IMR-90 (cell line): ENCODE data around the gene LRP5. TPM values are rescaled to one million over a fixed set of nuclear protein-coding genes. Genes with fewer than 3 reads are reported as not detected.

Experiments
- ATAC-seq: fragments of 200-7000 bp; cut with Tn5 transposase; 2 replicates; pipeline ENCODE4 v1.9.1; 2020; ENCODE audit warnings: low read depth, mild to moderate bottlenecking, moderate library complexity
- BruUV-seq: library from RNA; stranded (reverse); fragments of 400-500 nt; replicated peaks from 2 replicates; lab custom pipeline; 2021; lab: Mats Ljungman, UMichigan
- CTCF ChIA-PET: fragments of 300-600 bp; formaldehyde crosslinking; extraction: SDS; loops from one replicate; lab custom pipeline; 2021; ENCODE audit warnings: antibody characterized with exemption; lab: Yijun Ruan, JAX
- POLR2A ChIA-PET: fragments of 300-600 bp; sonication (Branson Sonifier 250); formaldehyde crosslinking; loops from one replicate; lab custom pipeline; 2022; ENCODE audit warnings: antibody characterized with exemption; ENCODE audit not compliant: unreplicated experiment; lab: Charles Lee
- DNase-seq: peaks from one replicate; pipeline ENCODE4 v3.0.0; 2013
- H2AFZ ChIP-seq: replicated peaks from 2 replicates; pipeline ENCODE3; 2013; ENCODE audit warnings: low read length, mild to moderate bottlenecking; ENCODE audit not compliant: poor library complexity
- H2AK5ac ChIP-seq: 2 replicates; pipeline ENCODE4 v1.6.1; 2013; ENCODE audit warnings: low read depth, low read length, inconsistent platforms
- H2AK9ac ChIP-seq: replicated peaks from 2 replicates; pipeline ENCODE3; 2013; ENCODE audit warnings: mild to moderate bottlenecking, low read depth, low read length, moderate library complexity; ENCODE audit not compliant: poor library complexity
- H2BK120ac ChIP-seq: 2 replicates; pipeline ENCODE4 v1.6.1; 2013; ENCODE audit warnings: low read depth, low read length, inconsistent platforms
- H2BK15ac ChIP-seq: 3 replicates; pipeline ENCODE4 v1.6.1; 2013; ENCODE audit warnings: low read depth, low read length, inconsistent platforms
- H2BK20ac ChIP-seq: 2 replicates; pipeline ENCODE4 v1.6.1; 2013; ENCODE audit warnings: low read depth, mild to moderate bottlenecking, inconsistent platforms, low read length, moderate library complexity
- H2BK5ac ChIP-seq: 2 replicates; pipeline ENCODE4 v1.6.1; 2013; ENCODE audit warnings: mild to moderate bottlenecking, low read depth, low read length, inconsistent platforms; ENCODE audit not compliant: poor library complexity, severe bottlenecking
- H3K14ac ChIP-seq: replicated peaks from 2 replicates; pipeline ENCODE4 v1.6.1; 2013; ENCODE audit warnings: low read depth, low read length, inconsistent platforms
- H3K18ac ChIP-seq: 2 replicates; pipeline ENCODE4 v1.6.1; 2013; ENCODE audit warnings: low read depth, low read length, control low read depth
- H3K23ac ChIP-seq: 2 replicates; pipeline ENCODE4 v1.6.1; 2013; ENCODE audit warnings: low read depth, low read length, inconsistent platforms
- H3K27ac ChIP-seq: 2 replicates; pipeline ENCODE4 v1.5.1; 2013; ENCODE audit warnings: mild to moderate bottlenecking, control low read depth, low read length; ENCODE audit not compliant: insufficient read depth
- H3K27me3 ChIP-seq: 2 replicates; pipeline ENCODE4 v1.6.1; 2013; ENCODE audit warnings: low read length; ENCODE audit not compliant: control insufficient read depth, insufficient read depth
- H3K36me3 ChIP-seq: 2 replicates; pipeline ENCODE4 v1.6.1; 2013; ENCODE audit warnings: low read length, mixed read lengths; ENCODE audit not compliant: control insufficient read depth, insufficient read depth
- H3K4ac ChIP-seq: 2 replicates; pipeline ENCODE4 v1.6.1; 2013; ENCODE audit warnings: low read depth, low read length, inconsistent platforms
- H3K4me1 ChIP-seq: 2 replicates; pipeline ENCODE4 v1.6.1; 2013; ENCODE audit warnings: low read length, mixed read lengths; ENCODE audit not compliant: control insufficient read depth, insufficient read depth
- H3K4me2 ChIP-seq: 2 replicates; pipeline ENCODE4 v1.6.1; 2013; ENCODE audit warnings: low read depth, mild to moderate bottlenecking, control low read depth, low read length, moderate library complexity
- H3K4me3 ChIP-seq: 2 replicates; pipeline ENCODE4 v1.5.1; 2013; ENCODE audit warnings: low read depth, mild to moderate bottlenecking, control low read depth, low read length, moderate library complexity; ENCODE audit not compliant: insufficient read depth
- H3K56ac ChIP-seq: 2 replicates; pipeline ENCODE4 v1.6.1; 2013; ENCODE audit warnings: low read length, inconsistent platforms; ENCODE audit not compliant: insufficient read depth; ENCODE audit errors: extremely low read depth
- H3K79me1 ChIP-seq, 2 experiments: 2 replicates each; pipeline ENCODE4 v1.6.1; 2013; ENCODE audit warnings: low read length in 2 of 2, inconsistent platforms in 1 of 2, low read depth in 1 of 2
- H3K9ac ChIP-seq: 2 replicates; pipeline ENCODE4 v1.6.1; 2013; ENCODE audit warnings: low read depth, low read length, control low read depth
- H3K9me1 ChIP-seq: 2 replicates; pipeline ENCODE4 v1.6.1; 2013; ENCODE audit warnings: low read length, inconsistent platforms; ENCODE audit not compliant: insufficient read depth
- H3K9me3 ChIP-seq: 2 replicates; pipeline ENCODE4 v1.6.1; 2013; ENCODE audit warnings: low read length; ENCODE audit not compliant: control insufficient read depth, insufficient read depth
- H4K20me1 ChIP-seq: 2 replicates; pipeline ENCODE4 v1.6.1; 2013; ENCODE audit warnings: low read length, inconsistent platforms; ENCODE audit not compliant: insufficient read depth
- H4K5ac ChIP-seq: 2 replicates; pipeline ENCODE4 v1.6.1; 2013; ENCODE audit warnings: mild to moderate bottlenecking, low read depth, low read length, control low read depth
- H4K8ac ChIP-seq, 2 experiments: 2 replicates each; pipeline ENCODE4 v1.6.1; 2013; ENCODE audit warnings: low read depth in 2 of 2, low read length in 2 of 2, control low read depth in 1 of 2, inconsistent platforms in 1 of 2
- H4K91ac ChIP-seq: 2 replicates; pipeline ENCODE4 v1.6.1; 2013; ENCODE audit warnings: low read depth, low read length, inconsistent platforms; ENCODE audit not compliant: insufficient read depth
- BHLHE40 ChIP-seq: fragments of 150-350 bp; IDR thresholded peaks from 2 replicates; pipeline ENCODE4 v1.6.1; 2016; ENCODE audit warnings: mild to moderate bottlenecking, low read depth, low read length
- CEBPB ChIP-seq: IDR thresholded peaks from 2 replicates; pipeline ENCODE4 v1.6.1; 2012; ENCODE audit warnings: low read depth, low read length, improper control_type of control experiment
- CHD1 ChIP-seq: IDR thresholded peaks from 2 replicates; pipeline ENCODE4 v1.6.1; 2012; ENCODE audit warnings: low read depth, low read length, improper control_type of control experiment
- CTCF ChIP-seq: conservative IDR thresholded peaks from 2 replicates; pipeline ENCODE4 v1.5.1; 2012; ENCODE audit warnings: mild to moderate bottlenecking, low read depth, low read length, improper control_type of control experiment
- ELK1 ChIP-seq: fragments of 150-350 bp; IDR thresholded peaks from 2 replicates; pipeline ENCODE4 v1.6.1; 2016; ENCODE audit warnings: low read depth, mild to moderate bottlenecking, low read length, moderate library complexity, borderline replicate concordance
- FOS ChIP-seq: fragments of 150-350 bp; IDR thresholded peaks from 2 replicates; pipeline ENCODE4 v1.6.1; 2016; ENCODE audit warnings: low read depth, low read length
- MAFK ChIP-seq: IDR thresholded peaks from 2 replicates; pipeline ENCODE4 v1.6.1; 2012; ENCODE audit warnings: low read depth, low read length, improper control_type of control experiment
- MAZ ChIP-seq: IDR thresholded peaks from 2 replicates; pipeline ENCODE4 v1.6.1; 2012; ENCODE audit warnings: low read depth, mild to moderate bottlenecking, low read length, improper control_type of control experiment, moderate library complexity, borderline replicate concordance
- MXI1 ChIP-seq: IDR thresholded peaks from 2 replicates; pipeline ENCODE4 v1.6.1; 2012; ENCODE audit warnings: low read depth, mild to moderate bottlenecking, low read length, moderate library complexity, borderline replicate concordance
- NFE2L2 ChIP-seq: fragments of 150-350 bp; IDR thresholded peaks from 2 replicates; pipeline ENCODE4 v1.6.1; 2016; ENCODE audit warnings: low read depth, mild to moderate bottlenecking, low read length
- POLR2A ChIP-seq: IDR thresholded peaks from 2 replicates; pipeline ENCODE4 v1.6.1; 2012; ENCODE audit warnings: mild to moderate bottlenecking, low read depth, low read length
- RAD21 ChIP-seq: IDR thresholded peaks from 2 replicates; pipeline ENCODE4 v1.6.1; 2012; ENCODE audit warnings: low read length, improper control_type of control experiment
- RCOR1 ChIP-seq: IDR thresholded peaks from 2 replicates; pipeline ENCODE4 v1.6.1; 2012; ENCODE audit warnings: mild to moderate bottlenecking, low read length, improper control_type of control experiment; ENCODE audit not compliant: insufficient replicate concordance
- RFX5 ChIP-seq: IDR thresholded peaks from 2 replicates; pipeline ENCODE4 v1.8.0; 2012; ENCODE audit warnings: low read depth, mild to moderate bottlenecking, low read length, moderate library complexity
- SMC3 ChIP-seq: fragments of 150-350 bp; IDR thresholded peaks from 2 replicates; pipeline ENCODE4 v1.6.1; 2016; ENCODE audit warnings: low read depth, mild to moderate bottlenecking, antibody characterized with exemption, low read length, moderate library complexity
- USF2 ChIP-seq: fragments of 150-350 bp; IDR thresholded peaks from 2 replicates; pipeline ENCODE4 v1.6.1; 2017; ENCODE audit warnings: mild to moderate bottlenecking, antibody characterized with exemption, low read length, low read depth
- WGBS, 2 experiments: methylation state at CpG; one replicate each; pipeline versions ENCODE4 v1.1.5 to v1.1.7; 2013; ENCODE audit warnings: missing lambda C conversion rate in 2 of 2; ENCODE audit not compliant: insufficient read length in 1 of 2; ENCODE audit errors: extremely low coverage in 2 of 2; 5-methylcytosine and 5-hydroxymethylcytosine counted together
- dilution Hi-C: fragments of 300-500 bp; cut with HindIII; formaldehyde crosslinking; loops from one replicate; pipeline ENCODE4 v1.14.3; 2018; ENCODE audit warnings: low sequenced_read_pairs; ENCODE audit not compliant: unreplicated experiment
- in situ Hi-C: fragments of 300-500 bp; cut with MboI; formaldehyde crosslinking; loops from 3 replicates; pipeline ENCODE4 v1.14.3; 2019; ENCODE audit warnings: low sequenced_read_pairs, inconsistent platforms, mixed read lengths
- intact Hi-C: fragments of 100-400 bp; cut with micrococcal nuclease; formaldehyde crosslinking; loops from 2 replicates; pipeline ENCODE4 v1.10.0; 2022
- polyA plus RNA-seq, 3 experiments: library from polyadenylated mRNA; depleted of rRNA; stranded (reverse); fragments of >200 nt; gene quantifications; 2 replicates each; pipeline ENCODE4 v1.2.3, GENCODE V29; 2012; ENCODE audit warnings: low replicate concordance in 1 of 3
- total RNA-seq: library from RNA; depleted of rRNA; stranded (reverse); fragments of >200 nt; gene quantifications from 2 replicates; pipeline ENCODE4 v1.2.3, GENCODE V29; 2012

LRP5 gene
- total and polyA plus RNA-seq, 2 of the 4 experiments (the other 2 are of a cell fraction), result 10.4 to 15.0 TPM

- TF ChIP-seq CEBPB (no peak), NFE2L2 (no peak), USF2 (no peak), BHLHE40 (no peak), RFX5 (no peak), FOS (no peak), CTCF (no peak), MAZ (no peak), ELK1 (no peak), RAD21 (no peak), POLR2A (no peak), CHD1 (no peak), MXI1 (no peak), RCOR1 (no peak), SMC3 (no peak), MAFK (no peak)
- Histone ChIP-seq H4K91ac (no peak overlapping the region), H2AK9ac (no peak overlapping the region), H2BK20ac (no peak overlapping the region), H3K9me1 (peaks cover 4% of the 10 kb centered on the region; the same call in 1 of the 2 replicates), H3K27ac (no peak overlapping the region), H4K8ac (no peak overlapping the region), H2BK15ac (no peak overlapping the region), H3K36me3 (peaks cover 35% of the 10 kb centered on the region), H3K4me2 (no peak overlapping the region), H3K9ac (no peak overlapping the region), H3K4ac (no peak overlapping the region), H2BK120ac (no peak overlapping the region), H3K23ac (no peak overlapping the region), H2BK5ac (no peak overlapping the region), H3K27me3 (no peaks in the 10 kb centered on the region), H2AFZ (no peak overlapping the region), H3K9me3 (peaks cover 2% of the 10 kb centered on the region; the same call in 1 of the 2 replicates), H3K14ac (no peak overlapping the region), H4K20me1 (peaks cover 26% of the 10 kb centered on the region), H4K5ac (no peak overlapping the region), H3K56ac (no peak overlapping the region), H3K18ac (no peak overlapping the region), H3K4me3 (no peak overlapping the region), H3K79me1 (peaks cover 0 to 5% of the 10 kb centered on the region in 2 experiments; a peak in 1 of 4 replicates), H3K4me1 (peaks cover 3% of the 10 kb centered on the region; the same call in 1 of the 2 replicates), H2AK5ac (no peak overlapping the region)
- DNase-seq (no peak), ATAC-seq (no peak)
- ChIA-PET CTCF (no interaction called here), POLR2A (no interaction called here)
- in situ Hi-C loops, result no loop called here
- BruUV-seq, result no TSS peak
- intact Hi-C loops, result no loop called here
- 96% methylated on average over 39 of the region's 52 CpGs; no CpG with 5 or more reads in 1 of the 2 experiments for WGBS, 2 experiments
- dilution Hi-C loops, result no loop called here
These were observed 74.1 kb downstream of the LRP5 start for GRCh38 chr11:68386331-68386978.
